CD1c-positive myeloid dendritic cell (primary cell): ENCODE measurements around the gene KCNMB4.

ENCODE experiments used
- DNase-seq: peaks from one replicate; pipeline ENCODE4 v3.0.0-alpha.2; 2016; ENCODE audit errors: extremely low spot score

Gene KCNMB4

GRCh38 chr12:70443062-70443673 is 77.1 kb downstream of the KCNMB4 start:
- DNase-seq = no peak

- DNase-seq = no peak
These were observed 78.8 kb downstream of the KCNMB4 start for GRCh38 chr12:70444903-70445302.

GRCh38 chr12:70448371-70448770 is 82.3 kb downstream of the KCNMB4 start:
- no peak for DNase-seq

- DNase-seq = no peak
These were observed 83.1 kb downstream of the KCNMB4 start for GRCh38 chr12:70449074-70449752.

- DNase-seq = no peak
These were observed 83.8 kb downstream of the KCNMB4 start for GRCh38 chr12:70449753-70450341.

GRCh38 chr12:70451528-70451927 is 85.4 kb downstream of the KCNMB4 start:
- DNase-seq = no peak

DNA sequence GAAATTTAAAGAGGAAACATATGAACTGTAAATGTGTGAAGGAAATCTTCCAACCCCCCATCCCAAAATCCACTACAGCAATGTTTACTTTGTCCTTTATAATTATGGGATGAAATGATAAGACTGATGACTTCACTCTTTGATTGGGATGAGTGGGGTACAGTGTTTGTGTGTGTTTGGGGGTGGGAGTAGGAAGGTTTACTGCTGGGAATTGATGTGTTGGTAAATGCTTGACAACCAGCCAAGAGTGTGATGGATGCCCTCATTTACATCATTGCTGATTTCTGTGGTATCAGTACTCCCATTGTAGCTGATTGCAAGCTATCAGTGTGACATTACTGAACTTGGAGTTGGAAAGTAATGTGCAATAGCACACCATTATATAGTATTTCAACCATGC is 90.9 kb downstream of the KCNMB4 start:
- no peak for DNase-seq

GRCh38 chr12:70459786-70460185 is 93.7 kb downstream of the KCNMB4 start:
- peak; percentile 26 for DNase-seq

- DNase-seq = no peak
These were observed 97.9 kb downstream of the KCNMB4 start for GRCh38 chr12:70463997-70464396.

DNA sequence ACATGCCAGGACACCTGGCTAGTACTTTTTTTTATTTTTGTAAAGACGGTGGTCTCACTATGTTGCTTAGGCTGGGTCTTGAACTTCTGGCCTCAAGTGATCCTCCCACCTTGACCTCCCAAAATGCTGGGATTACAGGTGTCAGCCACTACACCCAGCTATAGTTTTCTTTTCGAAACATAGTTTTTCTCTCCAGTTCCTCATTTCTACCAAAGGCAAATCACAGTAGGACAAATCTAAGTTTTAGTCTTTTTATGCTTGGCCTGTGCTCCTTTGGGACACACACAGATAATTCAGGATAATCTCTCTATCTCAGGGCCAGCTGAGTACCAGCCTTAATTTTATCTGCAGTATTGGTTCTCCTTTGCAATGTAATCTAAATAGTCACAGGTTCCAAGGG is 100.7 kb downstream of the KCNMB4 start:
- no peak for DNase-seq

GRCh38 chr12:70467476-70467875 is 101.4 kb downstream of the KCNMB4 start:
- DNase-seq = no peak

GRCh38 chr12:70467918-70468733 is 102.0 kb downstream of the KCNMB4 start:
- DNase-seq = no peak

DNA sequence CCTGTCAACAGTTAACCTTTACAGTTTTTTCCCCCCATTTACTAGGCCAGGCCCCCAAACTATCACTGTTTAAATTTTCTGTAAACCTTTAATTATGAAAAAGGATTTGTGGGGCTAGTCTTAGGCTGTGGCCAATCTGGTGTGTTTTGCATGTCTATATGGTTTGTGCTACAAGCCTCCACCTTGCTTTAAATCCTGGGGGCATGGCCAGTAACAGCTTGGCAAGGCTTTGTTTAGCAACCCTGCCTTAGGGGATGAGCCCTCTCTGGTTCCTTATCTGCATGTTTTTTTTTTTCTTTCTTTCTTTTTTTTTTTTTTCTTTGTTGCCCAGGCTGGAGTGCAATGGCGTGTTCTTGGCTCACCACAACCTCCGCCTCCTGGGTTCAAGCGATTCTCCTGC is 102.7 kb downstream of the KCNMB4 start:
- no peak for DNase-seq

DNA sequence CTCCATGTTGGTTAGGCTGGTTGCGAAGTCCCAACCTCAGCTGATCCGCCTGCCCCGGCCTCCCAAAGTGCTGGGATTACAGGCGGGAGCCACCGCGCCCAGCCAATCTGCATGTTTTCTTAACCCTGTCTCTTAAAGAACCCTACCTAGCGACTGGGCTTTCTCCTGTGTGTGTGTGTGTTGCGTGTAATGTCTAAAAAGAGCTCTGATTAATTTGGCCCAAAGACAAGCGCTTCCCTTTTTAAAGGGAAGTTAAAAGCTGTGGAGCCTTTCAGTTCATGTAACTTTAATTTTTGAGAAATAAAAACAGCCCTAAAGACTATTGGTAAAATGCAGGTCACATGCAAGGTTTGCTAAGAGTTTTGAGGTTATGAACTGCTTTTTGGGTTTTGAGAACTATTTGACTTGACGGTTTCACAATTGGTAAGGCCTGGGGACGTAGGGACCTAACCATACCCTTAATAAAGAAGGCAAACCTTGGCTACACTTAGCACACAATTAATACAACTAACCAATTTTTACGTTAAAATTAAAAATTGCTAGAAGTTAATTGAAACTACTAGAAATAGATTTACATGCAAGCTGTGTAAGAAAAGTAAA is 103.2 kb downstream of the KCNMB4 start:
- DNase-seq = peak; percentile 4

DNA sequence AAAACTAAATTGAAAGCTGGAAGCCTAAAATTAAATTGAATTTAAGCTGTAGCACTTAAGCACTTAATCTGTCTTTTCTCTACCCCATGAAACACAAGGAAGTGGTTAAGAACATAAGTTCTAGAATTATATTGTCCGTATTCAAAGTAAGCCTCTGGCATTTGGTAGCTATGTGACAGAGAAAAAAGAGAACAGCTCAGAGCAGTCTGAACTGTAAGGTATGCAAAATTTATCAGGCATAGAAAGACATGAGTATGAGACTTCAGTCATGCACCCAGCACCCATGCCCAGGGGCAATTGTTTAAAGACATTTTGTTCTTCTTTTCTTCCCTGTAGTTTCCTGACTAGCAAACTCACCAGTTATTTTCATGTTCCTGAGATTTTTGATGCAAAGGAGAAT is 116.7 kb downstream of the KCNMB4 start:
- no peak for DNase-seq
